Ramos (cell line): ENCODE data around the gene SLC36A1.

Experiments used
- in situ Hi-C: fragments of 300-500 bp; cut with MboI; formaldehyde crosslinking; loops from one replicate; pipeline ENCODE4 v1.14.3; 2022; ENCODE audit warnings: low sequenced_read_pairs; ENCODE audit not compliant: unreplicated experiment

The SLC36A1 gene

GRCh38 chr5:151523335-151523734, 75.9 kb downstream of the SLC36A1 start:
- in situ Hi-C loops, result no loop called here

- in situ Hi-C loops, result no loop called here
Measured at GRCh38 chr5:151528153-151528552, 80.8 kb downstream of the SLC36A1 start.

GRCh38 chr5:151528996-151529395, 81.6 kb downstream of the SLC36A1 start:
- in situ Hi-C loops, result no loop called here

GRCh38 chr5:151531581-151531980, 84.2 kb downstream of the SLC36A1 start:
- in situ Hi-C loops, result no loop called here

GRCh38 chr5:151532416-151532815, 85.0 kb downstream of the SLC36A1 start:
- in situ Hi-C loops, result no loop called here

GRCh38 chr5:151534350-151534749, 86.9 kb downstream of the SLC36A1 start:
- in situ Hi-C loops, result no loop called here

GRCh38 chr5:151537044-151537443, 89.6 kb downstream of the SLC36A1 start:
- in situ Hi-C loops, result no loop called here

- in situ Hi-C loops, result no loop called here
Measured at GRCh38 chr5:151541571-151541970, 94.2 kb downstream of the SLC36A1 start.
